GM12878 (cell line): Measurements from ENCODE around the gene DNAH11. TPM values are rescaled to one million over a fixed set of nuclear protein-coding genes. Genes with fewer than 3 reads are reported as not detected.

Source experiments
- ATAC-seq: fragments of 200-7000 bp; cut with Tn5 transposase; 3 replicates; pipeline ENCODE4 v1.9.1; 2020; ENCODE audit warnings: mild to moderate bottlenecking, moderate library complexity
- BruUV-seq: library from RNA; stranded (reverse); fragments of 400-500 nt; replicated peaks from 2 replicates; lab custom pipeline; 2021; lab: Mats Ljungman, UMichigan
- CTCF ChIA-PET: fragments of 300-600 bp; sonication (Branson Sonifier 250); formaldehyde crosslinking; extraction: SDS; loops from one replicate; lab custom pipeline; 2021; ENCODE audit warnings: inconsistent platforms; lab: Yijun Ruan, JAX
- POLR2A ChIA-PET: fragments of 350-600 bp; formaldehyde crosslinking; extraction: SDS; loops from one replicate; lab custom pipeline; 2021; ENCODE audit warnings: inconsistent platforms; lab: Charles Lee
- RAD21 ChIA-PET: fragments of 300-600 bp; sonication (Branson Sonifier 250); formaldehyde crosslinking; loops from one replicate; lab custom pipeline; 2023; ENCODE audit warnings: antibody characterized with exemption; ENCODE audit not compliant: unreplicated experiment; lab: Charles Lee
- SMC1A ChIA-PET: fragments of 300-600 bp; sonication (Branson Sonifier 250); formaldehyde crosslinking; loops from one replicate; lab custom pipeline; 2023; ENCODE audit not compliant: unreplicated experiment, uncharacterized antibody; lab: Charles Lee
- DNase-seq: peaks from one replicate; pipeline ENCODE4 v3.0.0-alpha.2; 2011; ENCODE audit warnings: low read depth, low spot score
- FAIRE-seq: peaks from 3 replicates; lab custom pipeline; 2011; peaks lifted over from hg19 to GRCh38; lab: Jason Lieb, UNC
- H2AFZ ChIP-seq: 2 replicates; pipeline ENCODE4 v1.6.0; 2011; ENCODE audit warnings: low read depth, low read length, control low read depth; ENCODE audit not compliant: control insufficient read depth
- H3K27ac ChIP-seq: 2 replicates; pipeline ENCODE4 v1.5.1; 2011; ENCODE audit warnings: control low read depth; ENCODE audit not compliant: control insufficient read depth, insufficient read depth
- H3K27me3 ChIP-seq, 2 experiments: replicated peaks in 1 of 2; 2 replicates each; pipeline versions ENCODE4 v1.6.0 to v1.6.1; 2011; ENCODE audit warnings: low read length in 1 of 2; ENCODE audit not compliant: control insufficient read depth in 2 of 2, insufficient read depth in 2 of 2
- H3K36me3 ChIP-seq, 2 experiments: 2 replicates each; pipeline ENCODE4 v1.5.1; 2011; ENCODE audit warnings: low read length in 1 of 2; ENCODE audit not compliant: control insufficient read depth in 2 of 2, insufficient read depth in 2 of 2
- H3K4me1 ChIP-seq: 2 replicates; pipeline ENCODE4 v1.6.1; 2011; ENCODE audit warnings: mild to moderate bottlenecking, low read length, moderate library complexity, mixed read lengths; ENCODE audit not compliant: control insufficient read depth, insufficient read depth
- H3K4me2 ChIP-seq: 2 replicates; pipeline ENCODE4 v1.6.0; 2011; ENCODE audit warnings: control low read depth; ENCODE audit not compliant: control insufficient read depth, insufficient read depth
- H3K4me3 ChIP-seq: fragments of 200-600 bp; sonication (generic); 2 replicates; pipeline ENCODE4 v1.5.1; 2016
- H3K79me2 ChIP-seq: 2 replicates; pipeline ENCODE4 v1.6.0; 2011; ENCODE audit warnings: low read length; ENCODE audit not compliant: control insufficient read depth, insufficient read depth
- H3K9ac ChIP-seq: 2 replicates; pipeline ENCODE4 v1.8.0; 2011; ENCODE audit warnings: low read length, control low read depth, mixed read lengths; ENCODE audit not compliant: control insufficient read depth, insufficient read depth
- H3K9me3 ChIP-seq: replicated peaks from 3 replicates; pipeline ENCODE4 v1.5.1; 2011; ENCODE audit warnings: mild to moderate bottlenecking, low read length; ENCODE audit not compliant: control insufficient read depth, insufficient read depth
- H4K20me1 ChIP-seq: 2 replicates; pipeline ENCODE4 v1.6.0; 2011; ENCODE audit not compliant: control insufficient read depth, insufficient read depth
- DPF2 ChIP-seq: fragments of 450-650 bp; IDR thresholded peaks from 2 replicates; pipeline ENCODE4 v1.6.1; 2017; ENCODE audit warnings: mild to moderate bottlenecking
- E4F1 ChIP-seq: fragments of 450-650 bp; IDR thresholded peaks from 2 replicates; pipeline ENCODE4 v1.6.1; 2018; ENCODE audit warnings: borderline replicate concordance, mild to moderate bottlenecking; ENCODE audit not compliant: partially characterized antibody
- EED ChIP-seq: sonication (generic); IDR thresholded peaks from 2 replicates; pipeline ENCODE4 v1.6.1; 2016; ENCODE audit warnings: antibody characterized with exemption, low read depth
- HDGF ChIP-seq: fragments of 450-650 bp; IDR thresholded peaks from 2 replicates; pipeline ENCODE4 v1.6.1; 2016; ENCODE audit warnings: antibody characterized with exemption
- IKZF2 ChIP-seq, 2 experiments: fragments of 450-650 bp; IDR thresholded peaks; 2 replicates each; pipeline ENCODE4 v1.6.1; 2017; ENCODE audit warnings: mild to moderate bottlenecking in 2 of 2, moderate library complexity in 2 of 2
- KDM1A ChIP-seq: fragments of 200-600 bp; sonication (generic); IDR thresholded peaks from 2 replicates; pipeline ENCODE4 v1.6.1; 2016; ENCODE audit warnings: borderline replicate concordance
- MEF2A ChIP-seq: IDR thresholded peaks from 2 replicates; pipeline ENCODE4 v1.6.1; 2011; ENCODE audit warnings: low read depth, mild to moderate bottlenecking, low read length, moderate library complexity; ENCODE audit not compliant: insufficient read depth
- NR2F1 ChIP-seq: fragments of 450-650 bp; conservative IDR thresholded peaks from 2 replicates; pipeline ENCODE4 v1.6.1; 2017; ENCODE audit warnings: mild to moderate bottlenecking
- TARDBP ChIP-seq: IDR thresholded peaks from 2 replicates; pipeline ENCODE4 v1.6.1; 2016; ENCODE audit warnings: borderline replicate concordance
- ZNF24 ChIP-seq: fragments of 450-650 bp; IDR thresholded peaks from 2 replicates; pipeline ENCODE4 v1.6.1; 2017; ENCODE audit warnings: antibody characterized with exemption, mild to moderate bottlenecking
- WGBS: methylation state at CpG from one replicate; pipeline ENCODE4 v1.1.6; 2016; ENCODE audit warnings: low lambda C conversion rate; ENCODE audit not compliant: insufficient replicate concordance, insufficient coverage; ENCODE audit errors: missing lambda C conversion rate; 5-methylcytosine and 5-hydroxymethylcytosine counted together
- in situ Hi-C: fragments of 300-500 bp; cut with MboI; formaldehyde crosslinking; loops from 9 replicates; pipeline ENCODE4 v1.14.3; 2018; ENCODE audit warnings: mixed read lengths
- intact Hi-C: fragments of 100-400 bp; cut with micrococcal nuclease; formaldehyde crosslinking; loops from one replicate; pipeline ENCODE4 v1.14.2; 2022; ENCODE audit not compliant: unreplicated experiment
- polyA plus RNA-seq, 11 experiments: library from polyadenylated mRNA; depleted of rRNA in 4 of 11; unstranded in 6 of 11; stranded (reverse) in 5 of 11; fragments of >200 nt; fragmentation: Nextera tagmentation in 4 of 11; fragmentation: Illumina TruSeq in 1 of 11; extraction: Ambion mirVana in 4 of 11; extraction: Trizol in 1 of 11; gene quantifications; 1 replicate in 1 of 11; 2 replicates in 10 of 11; pipeline versions ENCODE4 v1.2.1 to v1.2.3, GENCODE V29; 2011 to 2016; ENCODE audit warnings: inconsistent platforms in 2 of 11, missing spikeins in 2 of 11, low read depth in 1 of 11
- total RNA-seq, 4 experiments: library from RNA; depleted of rRNA in 3 of 4; stranded (reverse); fragments of >200 nt in 3 of 4; fragmentation: Illumina TruSeq in 1 of 4; extraction: Trizol in 1 of 4; gene quantifications; 2 replicates each; pipeline versions ENCODE4 v1.2.1 to v1.2.3, GENCODE V29; 2013 to 2021

Gene DNAH11
- total and polyA plus RNA-seq, 10 of the 15 experiments (the other 5 are each of a cell fraction or from before 2014, with no cell fraction given): 0.03 to 0.56 (median 0.10) TPM

DNA sequence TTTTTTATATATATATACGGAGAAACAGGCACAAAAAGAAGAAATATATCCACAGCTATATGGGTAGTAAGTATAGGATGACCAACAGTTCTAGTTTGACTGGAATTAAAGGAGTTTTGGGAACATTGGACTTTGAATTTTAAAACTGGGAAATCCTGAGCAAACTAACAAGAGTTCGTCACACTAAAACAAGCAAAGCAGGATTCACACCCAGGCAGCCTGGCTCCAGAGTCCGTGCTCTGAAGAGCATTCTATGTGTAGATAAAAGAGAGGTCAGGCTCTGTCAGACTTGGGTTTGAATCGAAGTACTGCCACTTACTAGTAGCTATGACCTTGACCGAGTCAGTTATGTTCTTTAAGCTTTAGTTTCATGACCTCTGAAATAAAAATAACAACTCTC is 191.0 kb downstream of the DNAH11 start (continued):
- TF ChIP-seq E4F1 (no peak), DPF2 (no peak)
- TF ChIP-seq, all 136 proteins: peak for 0

DNA sequence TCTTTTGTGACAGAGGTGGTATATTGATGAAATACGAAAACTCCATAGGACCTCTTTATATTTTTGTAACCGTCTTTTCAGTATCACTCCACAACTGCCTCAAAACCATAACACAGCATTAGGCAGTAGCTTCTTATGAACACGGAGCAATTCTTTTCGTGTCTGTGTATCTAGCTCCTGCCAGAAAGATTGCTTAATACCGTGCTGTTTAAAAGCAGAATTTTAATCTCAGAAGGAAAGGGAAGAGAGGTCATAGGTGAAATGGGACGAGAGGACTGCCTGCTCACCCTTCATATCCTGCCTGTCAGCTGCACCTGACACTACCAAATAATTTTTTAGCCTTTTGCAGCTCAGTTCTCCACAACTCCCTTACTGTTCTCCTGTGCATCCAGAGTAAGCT is 200.7 kb downstream of the DNAH11 start:
- DNase-seq (no peak), ATAC-seq (no peak), FAIRE-seq (no peak)
- Histone ChIP-seq H4K20me1 (no peaks in the 10 kb centered on the region), H3K9ac (no peak overlapping the region), H3K27me3 (no peaks in the 10 kb centered on the region; a peak in 1 of 4 replicates), H3K79me2 (no peaks in the 10 kb centered on the region), H3K36me3 (no peaks in the 10 kb centered on the region), H3K4me1 (no peaks in the 10 kb centered on the region), H3K4me3 (no peak overlapping the region), H3K27ac (no peak overlapping the region), H3K9me3 (no peaks in the 10 kb centered on the region), H2AFZ (no peak overlapping the region), H3K4me2 (no peak overlapping the region)
- ChIA-PET RAD21 (no interaction called here), SMC1A (no interaction called here), POLR2A (no interaction called here), CTCF (no interaction called here)
- intact Hi-C loops: no loop called here
- WGBS: 27% methylated on average over 6 of the region's 6 CpGs
- no peak for TF ChIP-seq ZNF24
- no peak for TF ChIP-seq NR2F1
- no peak for TF ChIP-seq HDGF
- TF ChIP-seq KDM1A: no peak
- TF ChIP-seq EED: no peak
- TF ChIP-seq MEF2A: no peak
- no peak for TF ChIP-seq TARDBP
- TF ChIP-seq IKZF2 (IDR thresholded peaks at IDR 0.05): no peak
- TF ChIP-seq E4F1: no peak
- BruUV-seq: no TSS peak
- in situ Hi-C loops: no loop called here
